HG03457 (cell line): ENCODE results near the gene PPP1R7.

Experiments used
- ATAC-seq: cut with Tn5 transposase; IDR thresholded peaks from one replicate; pipeline ENCODE4 v1.9.1; 2021; ENCODE audit warnings: moderate number of reproducible peaks; ENCODE audit not compliant: unreplicated experiment

Gene PPP1R7

DNA sequence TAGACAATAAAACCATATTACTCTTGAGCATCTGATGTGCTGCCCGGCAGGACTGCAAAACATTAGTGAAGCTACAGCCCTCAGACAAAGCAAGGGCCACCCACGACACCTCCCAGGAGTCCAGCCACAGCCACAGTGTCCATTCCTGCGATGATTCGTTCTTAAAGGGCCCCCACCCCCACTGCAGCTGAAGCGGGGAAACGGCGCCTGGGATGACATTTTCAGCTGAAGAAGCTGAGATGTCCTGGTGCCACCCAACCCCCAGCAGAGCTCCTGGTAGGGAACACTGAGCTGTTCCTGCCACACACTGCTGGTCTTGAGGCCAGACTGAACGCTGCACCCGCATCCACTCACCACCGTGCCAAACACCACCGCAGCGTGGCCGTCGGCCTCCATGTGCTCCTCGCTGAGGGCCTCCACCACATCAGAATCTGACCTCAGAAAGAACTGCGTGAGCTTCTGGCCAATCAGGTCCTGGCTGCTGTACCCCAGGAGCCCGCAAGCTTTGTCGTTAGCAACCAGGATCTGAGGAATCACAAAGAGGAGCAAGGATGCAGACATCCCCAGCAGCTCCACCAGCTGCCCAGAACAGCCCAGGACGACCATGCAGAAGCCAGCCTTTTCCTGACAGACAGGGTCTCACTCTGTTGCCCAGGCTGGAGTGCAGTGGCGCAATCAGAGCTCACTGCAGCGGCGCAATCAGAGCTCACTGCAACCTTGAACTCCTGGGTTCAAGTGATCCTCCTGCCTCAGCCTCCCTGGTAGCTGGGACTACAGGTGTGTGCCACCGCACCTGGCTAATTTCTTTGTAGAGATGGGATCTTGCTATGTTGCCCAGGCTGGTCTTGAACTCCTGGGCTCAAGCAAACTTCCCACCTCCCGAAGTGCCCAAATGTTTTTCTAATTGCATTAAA is 10.5 kb upstream of the PPP1R7 start:
- no peak for ATAC-seq

DNA sequence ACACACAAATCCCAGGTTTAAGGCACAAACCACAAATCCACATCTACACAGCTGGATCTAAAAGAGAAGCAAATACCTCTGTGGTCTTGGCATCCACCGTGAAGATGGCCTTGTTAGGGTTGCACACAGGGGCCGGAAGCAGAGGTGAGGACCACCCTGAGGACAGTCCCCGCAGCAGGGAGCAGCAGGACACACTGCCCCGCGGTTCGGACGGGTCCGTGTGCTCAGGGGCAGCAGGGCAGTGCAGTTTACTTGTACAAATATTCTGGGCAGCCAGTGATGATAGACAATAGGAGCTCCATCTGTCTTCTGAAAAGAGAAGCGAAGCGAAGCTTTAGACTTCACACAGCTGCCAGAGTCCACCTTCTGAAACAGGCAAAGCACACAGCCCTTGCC is 9.8 kb upstream of the PPP1R7 start:
- ATAC-seq: no peak

DNA sequence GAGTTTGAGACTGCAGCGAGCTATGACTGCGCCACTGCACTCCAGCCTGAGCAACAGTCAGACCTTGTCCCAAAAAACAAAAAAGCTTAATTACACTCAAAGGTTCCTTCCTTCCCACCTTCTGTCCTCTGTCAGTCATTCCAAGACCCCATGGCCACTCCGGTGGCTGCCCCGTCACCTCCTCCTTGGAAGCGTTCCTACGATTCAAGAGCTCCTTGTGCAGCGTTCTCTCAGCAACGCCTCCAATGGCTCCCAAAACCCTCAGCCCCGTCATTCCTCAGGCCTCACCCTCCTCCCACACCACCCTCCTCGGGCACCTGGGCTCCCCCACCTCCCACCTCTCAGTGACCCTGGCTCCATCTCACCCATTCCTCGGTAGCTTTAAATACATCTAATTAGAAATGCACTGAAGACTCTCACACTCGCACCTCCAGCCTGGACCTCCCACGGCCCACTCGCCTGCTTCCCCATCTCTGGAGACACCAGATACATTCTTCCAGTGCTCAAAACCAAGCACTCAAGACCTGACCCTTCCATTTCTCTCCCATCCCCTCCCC is 9.0 kb upstream of the PPP1R7 start:
- ATAC-seq: no peak

DNA sequence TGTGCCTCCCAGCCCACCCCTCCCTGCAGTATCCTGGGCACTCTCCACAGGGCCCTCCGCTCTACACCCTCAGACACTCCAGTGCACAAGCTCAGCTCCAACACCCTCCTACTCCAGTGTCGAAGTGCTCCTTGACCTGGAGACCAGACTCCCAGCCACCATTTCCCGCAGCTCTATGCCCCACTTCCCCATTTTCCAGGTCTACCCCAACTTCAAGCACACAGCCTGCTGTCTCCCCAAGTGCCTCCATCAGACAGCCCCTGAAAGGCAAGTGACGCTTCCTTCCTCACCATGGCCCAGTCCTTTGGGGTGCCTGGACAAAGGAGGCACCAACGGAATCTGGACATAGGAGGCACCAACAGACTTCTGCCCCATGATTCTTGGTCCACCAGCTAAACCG is 8.2 kb upstream of the PPP1R7 start:
- no peak for ATAC-seq

DNA sequence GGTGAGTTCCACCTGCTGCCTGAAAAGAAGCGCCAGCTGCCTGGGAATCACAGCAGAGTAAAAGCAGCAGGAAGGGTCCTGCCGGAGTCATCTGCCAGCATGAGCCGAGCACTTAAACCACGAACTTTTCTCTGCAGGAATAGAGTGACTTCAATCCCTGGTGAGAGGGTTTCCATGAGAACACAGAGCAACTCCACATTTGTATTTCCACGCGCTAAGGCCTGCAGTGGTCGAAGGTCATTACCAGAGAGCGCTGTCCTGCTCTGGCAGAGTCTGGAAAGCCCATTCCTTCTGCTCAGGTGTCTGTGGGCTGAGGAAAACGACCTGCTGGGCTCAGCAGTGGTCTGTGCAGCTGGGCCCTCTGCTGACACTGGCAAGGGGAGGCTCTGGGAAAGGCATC is 7.7 kb upstream of the PPP1R7 start:
- no peak for ATAC-seq

DNA sequence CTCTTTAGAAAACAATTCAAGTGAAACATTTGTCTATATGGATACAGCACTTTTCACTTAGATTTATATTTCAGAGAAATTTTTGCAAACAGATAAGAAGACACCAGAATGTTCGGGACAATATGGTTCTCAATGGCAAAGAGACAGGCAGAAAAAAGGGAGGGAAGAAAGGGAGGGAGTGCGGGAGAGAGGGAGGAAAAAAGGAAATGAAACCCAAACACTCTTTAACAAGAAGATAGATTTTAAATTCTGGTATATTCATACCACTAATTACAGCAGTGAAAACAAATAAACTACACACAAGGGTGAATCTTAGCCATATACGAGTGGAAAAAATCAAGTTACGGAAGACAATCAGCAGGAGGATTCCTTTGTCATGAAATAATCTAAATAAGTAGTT is 4.0 kb upstream of the PPP1R7 start:
- no peak for ATAC-seq

DNA sequence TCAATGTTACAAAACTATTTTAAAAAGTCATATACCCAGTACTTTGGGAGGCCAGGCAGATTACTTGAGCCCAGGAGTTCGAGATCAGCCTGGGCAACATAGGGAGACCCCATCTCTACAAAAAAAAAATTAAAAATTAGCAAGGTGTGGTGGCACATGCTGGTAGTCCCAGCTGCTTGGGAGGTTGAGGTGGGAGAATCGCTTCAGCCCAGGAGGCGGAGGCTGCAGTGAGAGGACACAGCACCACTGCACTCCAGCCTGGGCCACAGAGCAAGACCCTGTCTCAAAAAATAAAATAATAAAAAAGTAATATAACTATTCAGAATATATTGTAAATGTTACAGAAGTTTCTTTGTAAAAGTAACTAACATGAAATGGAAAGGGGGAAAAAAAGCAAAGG is 2.9 kb upstream of the PPP1R7 start:
- ATAC-seq: no peak

DNA sequence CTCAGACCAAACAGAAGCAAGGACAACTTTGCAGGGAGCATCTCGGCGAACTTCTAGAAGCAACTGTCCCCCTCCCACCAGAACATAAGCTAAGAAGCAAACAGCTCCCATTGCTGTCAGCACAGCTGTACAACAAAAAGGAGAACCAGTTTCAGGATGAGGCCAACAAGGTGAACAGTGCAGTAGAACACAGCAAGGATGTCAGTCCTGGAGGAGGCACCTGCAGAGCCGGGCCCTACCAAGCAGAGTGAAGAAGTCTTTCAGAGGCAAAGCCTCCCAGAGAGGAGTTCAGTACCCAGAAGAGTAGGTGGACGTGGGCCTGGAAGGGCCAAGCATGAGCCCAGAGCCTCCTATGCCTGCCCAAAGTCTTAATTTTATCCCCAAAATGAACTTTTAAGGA is 2.0 kb upstream of the PPP1R7 start:
- ATAC-seq: no peak

DNA sequence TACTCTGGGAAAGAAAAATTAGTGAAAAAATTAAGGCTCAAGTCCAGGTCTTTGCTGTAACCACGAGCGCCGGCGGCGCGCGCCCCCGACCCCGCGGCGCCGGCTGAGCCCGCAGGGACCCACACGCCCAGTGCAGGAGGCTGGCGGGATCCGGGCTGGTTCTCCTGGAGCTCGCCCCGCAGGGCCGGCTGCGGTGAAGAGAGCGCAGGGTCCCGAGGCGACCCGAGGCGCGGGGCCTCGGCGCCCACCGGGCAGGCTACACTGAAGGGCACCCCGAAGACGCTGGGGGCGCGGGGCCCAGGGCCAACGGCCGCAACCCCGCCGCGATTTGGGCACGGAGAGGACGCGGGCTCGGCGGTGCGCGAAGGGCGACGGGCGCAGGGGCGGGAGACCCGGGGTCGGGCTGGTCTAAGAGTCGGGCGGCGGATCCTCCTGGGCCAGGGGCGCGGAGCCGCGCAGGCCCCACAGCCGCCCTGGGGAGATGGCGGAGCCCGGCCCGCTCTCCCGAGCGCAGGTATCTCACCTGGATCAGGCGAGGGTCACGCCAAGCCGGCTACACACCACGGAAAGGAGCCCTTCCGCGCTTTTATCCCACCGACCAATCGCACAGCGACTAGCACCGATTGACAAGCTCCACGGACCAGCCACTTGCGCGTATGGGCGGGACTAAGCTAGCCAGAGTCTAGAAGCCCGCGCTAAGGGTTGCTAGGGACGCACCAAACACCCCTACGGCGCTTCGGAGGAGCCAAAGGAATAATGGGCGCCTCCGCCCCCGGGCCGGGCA is 1.2 kb upstream of the PPP1R7 start, which contains the start of gene PASK:
Gene PASK (minus strand): TSS at position 582 of the 784 bp plus-strand sequence. CDS start 6,440 bp downstream, outside the sequence.
- ATAC-seq: peak; percentile 56

DNA sequence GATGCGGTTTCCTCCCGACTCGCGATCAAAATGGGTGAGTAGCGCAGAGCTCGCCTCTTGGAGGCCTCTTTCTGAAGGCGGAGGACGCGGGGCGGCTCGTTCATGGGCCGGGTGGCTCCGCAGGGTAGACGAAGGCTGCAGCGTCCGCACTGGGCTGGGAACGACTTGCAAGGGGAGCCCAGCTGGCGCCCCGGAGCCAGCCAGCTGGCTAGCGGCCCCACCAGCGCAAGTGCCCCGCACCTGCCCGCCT is 667 bp upstream of the PPP1R7 start:
- peak; percentile 3 for ATAC-seq

DNA sequence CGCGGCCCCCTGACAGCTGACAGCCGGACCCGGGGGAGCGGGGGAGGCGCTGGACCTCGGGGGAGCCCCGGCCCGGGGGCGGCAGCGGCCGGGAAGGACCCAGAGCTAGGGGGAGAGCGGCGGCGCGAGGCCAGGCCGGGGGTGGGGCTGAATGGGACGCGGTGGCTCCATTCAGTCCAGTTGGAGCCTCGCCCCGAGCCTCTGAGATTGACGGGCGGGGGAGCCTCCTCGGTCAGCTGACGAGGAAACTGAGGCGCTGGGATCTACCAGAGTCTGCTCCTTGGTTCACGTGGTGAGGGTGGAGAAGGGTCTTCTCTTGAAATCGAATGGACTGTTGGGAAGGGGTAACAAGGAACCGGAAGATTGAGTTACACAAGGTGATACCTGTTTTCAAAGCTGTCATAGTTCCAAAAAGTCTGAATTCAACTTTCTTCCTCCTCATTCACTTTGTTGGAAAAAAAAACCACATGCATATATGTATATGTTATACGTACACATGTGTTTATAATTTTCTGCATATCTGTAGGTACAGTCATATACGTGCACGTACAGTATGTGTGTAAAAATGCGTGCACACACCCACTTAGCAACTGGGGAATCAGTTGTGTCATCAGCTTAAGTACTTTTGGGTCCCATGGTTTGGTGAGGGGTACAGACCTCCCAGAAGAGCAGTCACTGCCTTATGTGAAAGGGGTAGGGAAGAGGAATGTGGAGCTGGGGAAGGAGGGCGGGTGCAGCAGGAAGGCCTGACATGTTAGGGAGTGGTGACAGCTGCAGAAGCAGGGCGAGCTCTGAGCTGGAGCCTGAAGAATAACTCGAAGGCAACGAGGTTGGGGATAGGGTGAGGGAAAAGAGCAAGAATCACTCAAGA is 628 bp downstream of the PPP1R7 start:
- ATAC-seq: no peak

DNA sequence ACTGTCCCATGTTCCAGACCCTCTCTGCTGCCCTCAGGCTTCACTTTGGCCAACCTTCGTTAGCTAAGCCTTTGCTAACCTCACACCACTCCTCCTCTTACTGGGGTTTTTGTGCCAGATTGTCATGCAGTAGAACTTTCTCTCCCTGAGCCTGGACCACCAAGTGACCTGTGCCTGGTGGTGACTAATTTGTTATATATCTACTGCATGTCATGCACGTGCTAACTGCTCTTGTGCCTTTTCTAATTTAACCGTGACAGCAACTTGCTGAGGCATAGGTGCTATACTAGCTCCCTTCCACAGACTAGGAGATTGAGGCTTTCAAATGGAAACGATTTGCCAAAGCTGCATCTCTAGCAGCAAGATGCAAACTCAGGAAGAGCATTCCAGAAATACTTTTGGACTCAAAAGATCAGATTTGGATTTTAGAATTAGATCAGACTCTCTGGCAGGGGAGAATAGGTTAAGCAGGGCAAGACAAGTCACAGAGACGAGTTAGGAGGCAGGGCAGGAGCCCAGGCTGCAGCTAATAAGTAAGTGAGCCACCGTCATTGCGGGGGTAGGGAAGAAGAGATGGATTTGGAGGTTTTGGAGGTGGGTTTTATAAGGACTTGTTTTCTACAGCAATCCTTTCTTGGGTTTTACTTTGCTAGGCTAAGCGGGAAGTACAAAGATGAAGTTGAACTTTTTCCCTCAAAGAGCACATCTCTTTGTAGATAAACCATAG is 1.8 kb downstream of the PPP1R7 start:
- ATAC-seq: no peak

DNA sequence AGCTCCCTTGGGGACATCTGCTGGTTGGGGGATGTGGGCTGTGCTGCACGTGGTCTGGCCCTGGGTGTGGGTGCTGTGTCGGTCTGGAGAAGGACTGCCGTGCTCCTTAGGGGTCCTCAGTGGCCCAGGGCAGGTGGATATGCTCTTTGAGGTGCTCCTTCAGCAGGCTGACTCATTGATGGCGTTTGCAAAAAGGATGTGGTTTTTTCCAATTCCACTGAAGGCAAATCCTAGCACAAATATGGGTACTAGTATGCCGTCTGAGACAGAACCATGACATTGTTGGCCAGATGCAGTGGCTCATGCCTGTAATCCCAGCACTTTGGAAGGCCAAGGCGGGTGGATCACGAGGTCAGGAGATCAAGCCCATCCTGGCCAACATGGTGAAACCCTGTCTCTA is 3.3 kb downstream of the PPP1R7 start:
- no peak for ATAC-seq

DNA sequence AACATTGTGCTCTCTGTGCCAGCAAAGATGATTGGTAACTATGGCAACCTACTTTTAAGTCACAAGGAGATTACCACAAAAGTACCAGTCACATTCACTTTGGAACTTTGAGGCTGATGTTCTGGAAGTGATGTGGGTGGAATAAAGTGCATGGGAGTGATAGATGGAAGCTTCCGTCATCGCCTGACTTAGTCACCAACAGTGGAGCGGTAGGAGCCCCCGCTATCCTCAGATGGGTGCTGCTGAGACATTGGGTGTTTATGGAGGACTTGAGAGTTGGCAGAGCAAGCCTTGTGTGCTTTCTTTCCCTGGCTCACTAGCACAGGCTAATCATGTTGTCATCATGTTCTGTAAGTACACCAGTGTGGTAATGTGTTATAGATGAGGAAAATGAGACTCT is 4.6 kb downstream of the PPP1R7 start:
- no peak for ATAC-seq

DNA sequence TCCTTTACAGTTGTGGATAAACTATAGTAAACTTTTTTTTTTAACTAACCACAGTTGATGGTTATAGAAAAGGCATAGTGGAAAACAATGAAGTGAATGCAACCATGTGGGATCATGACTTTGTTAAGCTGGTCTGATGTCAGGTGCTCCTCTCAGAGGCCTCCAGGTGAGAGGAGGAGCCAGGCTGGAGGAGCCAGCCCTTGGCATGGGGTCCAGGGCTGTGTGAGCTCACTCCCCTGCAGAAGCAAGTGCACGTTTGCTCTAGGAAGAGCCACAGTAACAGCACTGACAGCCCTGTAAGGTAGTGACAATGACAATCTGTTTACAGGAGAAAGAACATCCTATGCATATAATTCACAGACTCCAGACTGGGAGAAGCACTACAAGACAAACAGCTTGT is 5.7 kb downstream of the PPP1R7 start:
- ATAC-seq: no peak

DNA sequence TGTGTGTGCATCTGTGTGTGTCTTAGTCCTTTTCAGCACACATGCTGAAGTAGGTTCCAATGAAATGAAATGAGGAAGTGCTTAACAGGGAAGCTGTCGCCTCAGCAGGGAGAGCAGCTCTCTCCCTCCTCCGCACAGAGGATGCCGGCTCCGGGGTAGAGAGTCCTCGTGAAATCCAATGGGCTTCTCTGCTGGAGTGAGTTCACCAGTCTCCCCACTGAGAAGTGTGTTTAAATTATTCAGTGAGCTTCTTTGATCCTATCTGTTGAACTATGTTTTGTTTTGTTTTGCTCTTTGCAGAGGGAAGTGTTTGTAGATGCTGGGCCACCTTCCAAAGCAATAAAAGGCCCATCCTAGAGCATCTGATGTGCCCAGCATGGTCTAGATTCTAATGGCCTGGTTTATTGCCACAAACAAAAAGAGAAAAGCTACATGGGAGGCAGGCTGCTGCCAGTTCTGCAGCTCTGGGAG is 6.7 kb downstream of the PPP1R7 start:
- no peak for ATAC-seq

DNA sequence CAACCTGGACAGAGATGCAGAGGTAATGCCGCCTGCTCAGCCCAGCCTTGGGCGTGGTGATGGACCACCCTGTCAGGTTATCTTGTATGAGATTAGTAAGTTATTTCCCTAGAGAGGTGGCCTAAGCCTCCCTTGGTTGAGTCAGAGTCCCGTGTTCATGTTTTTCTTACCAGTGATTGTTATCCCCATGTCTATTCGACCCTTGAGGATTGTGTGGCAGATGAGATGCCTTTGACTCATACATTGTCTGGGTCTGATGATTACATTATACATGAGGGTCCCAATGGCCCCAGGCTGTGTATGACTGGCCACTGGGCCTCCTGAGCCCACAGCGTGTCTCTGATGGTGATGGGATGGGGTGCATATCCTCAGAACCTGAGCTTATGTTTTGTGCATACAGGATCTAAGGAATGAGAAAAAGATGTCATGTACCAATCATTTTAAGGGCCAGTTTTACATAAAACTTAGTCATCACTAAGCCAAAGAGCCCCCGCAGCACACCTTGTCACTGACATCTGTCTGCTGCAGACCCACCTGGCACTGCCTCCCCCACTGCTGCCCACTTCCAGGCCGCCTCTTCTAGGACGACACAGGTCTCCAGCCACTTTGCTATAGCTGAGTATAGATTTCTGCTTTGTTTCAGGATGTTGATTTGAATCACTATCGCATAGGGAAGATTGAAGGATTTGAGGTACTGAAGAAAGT is 7.7 kb downstream of the PPP1R7 start:
- ATAC-seq: no peak

DNA sequence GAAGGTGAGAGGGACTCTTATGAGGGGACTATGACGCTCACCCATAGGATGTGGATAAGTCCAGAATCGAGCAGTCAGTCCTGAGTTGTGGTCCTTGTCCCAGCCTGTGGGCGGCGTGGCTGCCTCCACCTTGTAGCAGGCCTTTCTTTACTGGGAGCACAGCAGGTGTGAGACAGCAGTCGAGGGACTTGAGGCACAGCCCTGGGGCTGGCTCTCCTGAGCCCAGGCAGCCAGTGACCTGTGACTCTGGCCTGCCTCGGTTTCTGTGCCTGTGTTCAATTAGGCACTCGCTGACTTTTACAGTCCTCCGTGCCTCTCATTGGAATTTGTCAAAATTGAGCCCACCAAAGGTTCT is 8.3 kb downstream of the PPP1R7 start:
- ATAC-seq: no peak

DNA sequence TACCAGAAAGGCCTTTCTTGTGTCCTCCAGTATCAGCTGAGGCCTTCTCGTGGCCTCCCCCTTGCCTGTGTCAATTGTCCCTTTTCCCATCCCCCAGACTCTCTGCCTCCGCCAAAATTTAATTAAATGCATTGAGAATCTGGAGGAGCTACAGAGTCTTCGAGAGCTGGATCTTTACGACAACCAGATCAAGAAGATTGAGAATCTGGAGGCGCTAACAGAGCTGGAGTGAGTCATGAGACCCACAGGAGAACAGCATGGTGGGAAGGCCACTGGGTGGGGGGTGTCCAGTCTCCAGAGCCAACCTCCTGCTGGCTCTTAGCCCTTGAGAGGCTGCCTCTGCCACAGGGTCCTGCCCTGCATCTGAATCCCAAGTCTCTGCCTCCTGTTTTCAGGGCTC is 8.8 kb downstream of the PPP1R7 start:
- ATAC-seq: no peak

DNA sequence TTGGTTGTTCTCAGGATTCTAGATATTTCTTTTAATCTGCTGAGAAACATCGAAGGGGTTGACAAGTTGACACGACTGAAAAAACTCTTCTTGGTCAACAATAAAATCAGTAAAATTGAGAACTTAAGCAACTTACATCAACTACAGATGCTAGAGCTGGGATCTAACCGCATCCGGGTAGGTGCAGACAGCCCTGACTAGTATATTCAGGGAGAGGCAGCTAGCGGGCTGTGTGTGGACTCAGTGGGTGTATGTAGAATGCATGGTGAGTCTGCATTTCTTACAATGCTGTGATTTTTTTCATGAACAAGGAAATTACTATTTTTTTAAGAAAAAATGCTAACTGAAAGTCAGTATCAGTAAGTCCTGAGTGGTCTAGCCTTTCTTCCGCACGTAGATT is 10.1 kb downstream of the PPP1R7 start:
- ATAC-seq: no peak
